ENCODE results near the gene KCNK18. TPM values are rescaled to one million over a fixed set of nuclear protein-coding genes. Genes with fewer than 3 reads are reported as not detected.

KCNK18 gene
- total RNA-seq, 1 donor from 2014 or later = not detected

DNA sequence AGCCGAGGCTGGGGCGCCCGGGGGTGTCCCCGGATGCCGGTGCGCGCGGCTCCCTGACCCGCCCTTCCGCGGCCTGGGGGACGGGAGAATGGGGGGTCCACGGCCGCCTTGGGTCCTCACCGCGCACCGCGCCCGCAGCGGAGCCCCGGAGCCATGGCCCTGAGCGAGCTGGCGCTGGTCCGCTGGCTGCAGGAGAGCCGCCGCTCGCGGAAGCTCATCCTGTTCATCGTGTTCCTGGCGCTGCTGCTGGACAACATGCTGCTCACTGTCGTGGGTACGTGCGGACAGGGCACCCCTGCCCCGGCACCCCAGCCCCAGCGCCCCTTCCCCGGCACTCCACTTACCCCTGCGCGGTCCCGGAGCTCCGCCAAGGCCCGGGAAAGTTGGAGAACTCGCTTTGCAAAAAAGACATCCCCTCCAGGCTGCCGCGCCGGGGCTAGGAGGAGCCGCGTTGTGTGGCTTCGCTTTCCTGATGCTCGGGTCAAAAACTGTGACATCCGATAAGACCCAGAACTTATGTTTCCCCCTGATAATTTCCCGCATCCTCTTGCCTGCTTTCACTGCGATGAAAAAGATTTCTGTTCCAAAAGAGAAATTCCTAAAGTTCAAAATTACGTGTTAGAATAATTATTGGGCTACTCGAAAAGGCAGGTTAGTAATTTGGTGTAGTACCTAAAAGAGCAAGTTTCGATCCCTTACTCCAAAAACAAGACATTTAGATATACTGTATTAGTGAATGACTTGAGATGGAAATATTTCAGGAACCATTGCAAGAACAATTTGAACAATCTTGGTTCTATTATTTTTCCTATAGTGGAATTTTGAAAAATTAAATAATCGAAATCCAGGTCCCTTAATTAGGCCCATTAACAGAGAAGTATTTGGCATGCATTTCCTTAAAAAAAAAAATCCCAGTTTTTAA lies 44.5 kb downstream of the KCNK18 start:
- peak; percentile 32 for DNase-seq
- intact Hi-C loops (cut with micrococcal nuclease) = no loop called here
- ATAC-seq = no peak

- intact Hi-C loops (cut with micrococcal nuclease) = no loop called here
- DNase-seq = no peak
- ATAC-seq = no peak
These were observed 45.2 kb downstream of the KCNK18 start for GRCh38 chr10:117242463-117242832.

GRCh38 chr10:117246997-117247671 lies 49.8 kb downstream of the KCNK18 start:
- ATAC-seq (no peak), DNase-seq (no peak)
- intact Hi-C loops (cut with micrococcal nuclease) = no loop called here

GRCh38 chr10:117248750-117249465 lies 51.6 kb downstream of the KCNK18 start:
- intact Hi-C loops (cut with micrococcal nuclease) = no loop called here
- DNase-seq (no peak), ATAC-seq (no peak)

- intact Hi-C loops (cut with micrococcal nuclease) = no loop called here
- DNase-seq = no peak
- no peak for ATAC-seq
These were observed 52.3 kb downstream of the KCNK18 start for GRCh38 chr10:117249493-117250093.

- intact Hi-C loops (cut with micrococcal nuclease) = no loop called here
- ATAC-seq = no peak
- no peak for DNase-seq
These were observed 53.1 kb downstream of the KCNK18 start for GRCh38 chr10:117250411-117250810.

- no peak for ATAC-seq
- intact Hi-C loops (cut with micrococcal nuclease) = no loop called here
- no peak for DNase-seq
These were observed 56.6 kb downstream of the KCNK18 start for GRCh38 chr10:117253908-117254307.

DNA sequence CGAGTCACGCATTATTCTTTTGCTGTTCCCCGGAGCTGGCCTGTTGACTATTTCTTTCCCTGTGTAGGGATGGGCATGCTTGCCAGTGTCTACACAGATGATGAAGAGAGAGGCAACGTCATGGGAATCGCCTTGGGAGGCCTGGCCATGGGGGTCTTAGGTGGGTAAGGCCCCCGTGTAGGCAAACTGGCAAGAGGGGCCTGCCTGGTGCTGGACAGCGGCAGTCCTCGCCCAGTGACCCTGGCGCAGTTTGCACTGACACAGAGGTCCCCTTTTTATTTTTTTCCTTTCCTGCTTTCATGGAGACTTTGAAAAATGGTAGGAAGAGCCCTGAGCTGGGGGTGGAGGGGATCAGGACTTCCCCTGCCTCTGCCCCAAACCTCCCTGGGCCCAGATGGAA lies 57.0 kb downstream of the KCNK18 start:
- intact Hi-C loops (cut with micrococcal nuclease) = no loop called here
- DNase-seq = no peak

GRCh38 chr10:117254774-117255735 lies 57.8 kb downstream of the KCNK18 start:
- no peak for ATAC-seq
- DNase-seq = no peak
- intact Hi-C loops (cut with micrococcal nuclease) = no loop called here

More for the DNA sequence above, 57.0 kb downstream of the KCNK18 start:
- no peak for ATAC-seq

DNA sequence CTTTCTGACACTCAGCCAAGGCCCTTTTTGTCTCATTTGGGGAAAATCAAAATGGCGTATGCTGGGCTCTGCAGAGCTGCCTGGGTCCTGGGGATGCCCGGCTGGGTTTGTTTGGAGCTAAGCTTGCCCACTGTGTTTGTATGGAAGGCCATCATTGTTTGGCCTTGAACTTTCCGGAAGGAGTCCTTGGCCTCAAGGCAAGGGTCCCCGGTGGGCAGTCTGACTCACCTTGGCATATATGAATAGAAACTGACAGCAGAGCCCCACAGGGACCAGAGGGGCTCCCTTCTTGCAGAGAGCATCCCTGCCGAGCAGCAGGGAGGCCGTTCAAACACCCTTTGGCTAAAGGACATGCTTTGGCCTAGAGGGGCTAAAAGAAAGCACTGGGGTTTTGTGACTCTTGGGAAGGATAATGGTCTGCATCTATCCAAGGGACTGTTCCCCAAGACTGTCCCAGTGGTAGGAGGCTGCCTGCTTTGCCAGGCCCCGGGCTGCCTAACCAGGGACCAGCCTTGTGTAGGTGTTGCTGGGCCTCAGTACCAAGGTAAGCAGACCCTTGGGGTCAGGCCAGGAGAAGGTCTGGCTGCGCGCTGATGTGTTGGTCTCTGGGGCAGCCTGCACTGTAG lies 58.7 kb downstream of the KCNK18 start:
- intact Hi-C loops (cut with micrococcal nuclease) = no loop called here
- DNase-seq = no peak
- ATAC-seq = no peak

DNA sequence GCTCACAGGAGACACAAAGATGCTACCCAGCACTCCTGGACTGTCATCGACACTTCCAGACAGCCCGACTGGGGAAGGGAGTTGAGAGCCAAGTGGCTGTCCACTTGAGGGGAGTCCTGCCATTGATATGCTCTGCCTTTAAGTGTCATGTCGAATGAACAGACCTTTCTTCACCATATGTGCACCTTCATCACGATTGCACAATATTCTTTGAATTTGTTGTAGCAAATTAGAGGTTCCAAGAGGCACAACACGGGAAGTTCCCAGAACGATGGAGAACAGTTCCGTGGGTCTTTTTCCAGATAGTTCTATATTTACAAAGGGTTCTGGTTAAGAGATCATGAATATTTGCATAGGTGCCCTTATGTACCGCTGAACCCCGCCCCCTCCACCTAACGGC lies 59.6 kb downstream of the KCNK18 start:
- no peak for DNase-seq
- no peak for ATAC-seq
- intact Hi-C loops (cut with micrococcal nuclease) = no loop called here

GRCh38 chr10:117257721-117258120 lies 60.4 kb downstream of the KCNK18 start:
- intact Hi-C loops (cut with micrococcal nuclease) = no loop called here
- ATAC-seq (no peak), DNase-seq (no peak)

DNA sequence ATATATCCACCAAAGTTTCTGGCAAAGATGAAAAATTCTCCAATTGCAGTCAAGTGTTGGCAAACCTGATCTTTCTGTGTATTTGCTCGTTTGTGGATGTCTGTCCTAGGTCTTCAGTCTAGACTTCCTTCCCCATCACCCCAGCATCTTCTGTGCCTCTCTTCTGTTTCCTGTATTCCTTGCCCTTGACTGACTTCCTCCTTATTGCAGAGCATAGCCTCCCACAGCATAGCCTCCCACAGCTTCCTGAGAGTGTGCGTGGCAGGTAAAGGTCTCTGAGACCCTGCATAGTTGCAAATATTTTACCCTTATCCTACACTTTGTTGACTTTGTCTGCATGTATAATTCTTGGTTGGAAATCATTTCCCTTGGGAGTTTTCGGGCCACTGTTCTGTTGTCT lies 62.0 kb downstream of the KCNK18 start:
- ATAC-seq = no peak
- intact Hi-C loops (cut with micrococcal nuclease) = no loop called here
- no peak for DNase-seq

Small RNA genes lying within 50 kb of the gene (microRNA-seq; reads per million reads assigned to microRNA genes)
- gene MIR3663 (ENCODE audit: borderline number of aligned reads) = not detected

Other genes starting within 250 kb of the KCNK18 start
- 5.0 TPM for gene SHTN1, start 192.3 kb upstream of the KCNK18 start, total RNA-seq
- gene VAX1, start 59.2 kb upstream of the KCNK18 start, total RNA-seq = not detected
- 0.17 TPM for gene SLC18A2, start 43.6 kb downstream of the KCNK18 start, total RNA-seq
- 18.7 TPM for gene PDZD8, start 178.0 kb downstream of the KCNK18 start, total RNA-seq